ENCODE measurements around the gene HAL. TPM values are rescaled to one million over a fixed set of nuclear protein-coding genes. Genes with fewer than 3 reads are reported as not detected.

The HAL gene
- total RNA-seq: under 0.01 and 0.14 TPM in 2 replicates

GRCh38 chr12:95996034-95996658 is at the start of gene HAL:
TSS of gene HAL (minus strand) at chr12:95996344. CDS start at chr12:95995910, 434 bp downstream.

GRCh38 chr12:96035283-96036236 is 39.4 kb upstream of the HAL start, which contains the start of gene LTA4H:
TSS of gene LTA4H (minus strand) at chr12:96035587. CDS start at chr12:96035519, 68 bp downstream.

GRCh38 chr12:95943330-95943842 is 52.8 kb downstream of the HAL start, which contains the start of gene AMDHD1:
TSS of gene AMDHD1 (plus strand) at chr12:95943331. CDS start at chr12:95943399, 68 bp downstream.

GRCh38 chr12:95942524-95943329 is 53.4 kb downstream of the HAL start, which contains the start of gene CCDC38:
TSS of gene CCDC38 (minus strand) at chr12:95942614. CDS start at chr12:95936509, 6,105 bp downstream.

Other genes with a start within 250 kb of the HAL start
- gene NTN4, start 205.6 kb downstream of the HAL start, total RNA-seq: 47.8 and 76.1 TPM in 2 replicates
- 16.6 and 17.7 TPM in 2 replicates for gene SNRPF, start 137.4 kb downstream of the HAL start, total RNA-seq
- gene CCDC38, start 53.7 kb downstream of the HAL start, total RNA-seq: not detected in 2 replicates
- gene AMDHD1, start 53.0 kb downstream of the HAL start, total RNA-seq: 0.14 and 0.37 TPM in 2 replicates
- gene LTA4H, start 39.2 kb upstream of the HAL start, total RNA-seq: 79.5 and 90.7 TPM in 2 replicates
- 6.1 and 6.7 TPM in 2 replicates for gene ELK3, start 198.0 kb upstream of the HAL start, total RNA-seq

All from smooth muscle cell of bladder (primary cell).